Trophoblast cell (in vitro differentiated cells and primary cell): ENCODE results near the gene PALMD.

Source experiments
- DNase-seq, 2 donors: peaks; one replicate each; pipeline ENCODE4 v3.0.0-alpha.2; 2016
- H2AFZ ChIP-seq: 2 replicates; pipeline ENCODE4 v1.6.1; 2013; ENCODE audit warnings: low read length, moderate library complexity, mild to moderate bottlenecking; ENCODE audit not compliant: insufficient read depth, poor library complexity
- H2AK5ac ChIP-seq: 2 replicates; pipeline ENCODE4 v1.6.1; 2013; ENCODE audit warnings: mild to moderate bottlenecking, low read length
- H2BK120ac ChIP-seq: 2 replicates; pipeline ENCODE4 v1.6.1; 2013; ENCODE audit warnings: low read length, mild to moderate bottlenecking, moderate library complexity; ENCODE audit not compliant: insufficient read depth, poor library complexity
- H2BK12ac ChIP-seq: 2 replicates; pipeline ENCODE4 v1.6.1; 2013; ENCODE audit warnings: mild to moderate bottlenecking, low read length, moderate library complexity
- H2BK5ac ChIP-seq: 2 replicates; pipeline ENCODE4 v1.6.1; 2013; ENCODE audit warnings: low read length, low read depth, moderate library complexity, mild to moderate bottlenecking; ENCODE audit not compliant: poor library complexity
- H3K14ac ChIP-seq: 2 replicates; pipeline ENCODE4 v1.6.1; 2013; ENCODE audit warnings: mild to moderate bottlenecking, low read length
- H3K18ac ChIP-seq: 2 replicates; pipeline ENCODE4 v1.6.1; 2013; ENCODE audit warnings: mild to moderate bottlenecking, low read length
- H3K23ac ChIP-seq: 2 replicates; pipeline ENCODE4 v1.6.1; 2013; ENCODE audit warnings: low read length
- H3K27ac ChIP-seq: 2 replicates; pipeline ENCODE4 v1.5.1; 2013; ENCODE audit warnings: low read depth, mild to moderate bottlenecking, inconsistent platforms, low read length, moderate library complexity
- H3K27me3 ChIP-seq: 2 replicates; pipeline ENCODE4 v1.6.1; 2013; ENCODE audit warnings: inconsistent platforms, mild to moderate bottlenecking, low read length, moderate library complexity; ENCODE audit not compliant: insufficient read depth
- H3K36me3 ChIP-seq, 2 experiments: 1 replicate in 1 of 2; 2 replicates in 1 of 2; pipeline ENCODE4 v1.6.1; 2013; ENCODE audit warnings: low read length in 2 of 2, mild to moderate bottlenecking in 2 of 2, moderate library complexity in 1 of 2; ENCODE audit not compliant: insufficient read depth in 2 of 2, control insufficient read depth in 1 of 2
- H3K4ac ChIP-seq: 2 replicates; pipeline ENCODE4 v1.6.1; 2013; ENCODE audit warnings: low read depth, mild to moderate bottlenecking, low read length, moderate library complexity
- H3K4me1 ChIP-seq, 2 experiments: 1 replicate in 1 of 2; 2 replicates in 1 of 2; pipeline ENCODE4 v1.6.1; 2013; ENCODE audit warnings: low read length in 2 of 2, mild to moderate bottlenecking in 2 of 2, moderate library complexity in 1 of 2; ENCODE audit not compliant: insufficient read depth in 2 of 2, control insufficient read depth in 1 of 2
- H3K4me2 ChIP-seq: 2 replicates; pipeline ENCODE4 v1.6.1; 2013; ENCODE audit warnings: inconsistent platforms, mild to moderate bottlenecking, low read length, moderate library complexity
- H3K4me3 ChIP-seq: 2 replicates; pipeline ENCODE4 v1.5.1; 2013; ENCODE audit warnings: mild to moderate bottlenecking, low read depth, low read length, inconsistent platforms
- H3K79me1 ChIP-seq: one replicate; pipeline ENCODE4 v1.6.1; 2013; ENCODE audit warnings: low read length
- H3K79me2 ChIP-seq: 2 replicates; pipeline ENCODE4 v1.6.1; 2013; ENCODE audit warnings: low read length, mild to moderate bottlenecking; ENCODE audit not compliant: control insufficient read depth, insufficient read depth, poor library complexity
- H3K9ac ChIP-seq: 2 replicates; pipeline ENCODE4 v1.6.1; 2013; ENCODE audit warnings: mild to moderate bottlenecking, low read length
- H3K9me3 ChIP-seq: 2 replicates; pipeline ENCODE4 v1.6.1; 2013; ENCODE audit warnings: low read depth, mild to moderate bottlenecking, control low read depth, inconsistent platforms, low read length; ENCODE audit not compliant: insufficient read depth
- H4K12ac ChIP-seq: 2 replicates; pipeline ENCODE4 v1.6.1; 2013; ENCODE audit warnings: low read depth, mild to moderate bottlenecking, low read length, moderate library complexity
- H4K8ac ChIP-seq: 2 replicates; pipeline ENCODE4 v1.6.1; 2013; ENCODE audit warnings: low read depth, mild to moderate bottlenecking, low read length, moderate library complexity
- H4K91ac ChIP-seq: one replicate; pipeline ENCODE4 v1.6.1; 2013; ENCODE audit warnings: low read depth, mild to moderate bottlenecking, low read length, moderate library complexity
- WGBS: extraction: QIAGEN DNeasy Blood & Tissue Kit; methylation state at CpG from one replicate; pipeline ENCODE4 v1.1.7; 2013; ENCODE audit warnings: missing lambda C conversion rate; ENCODE audit not compliant: insufficient read length, insufficient coverage; ENCODE audit errors: extremely low coverage; 5-methylcytosine and 5-hydroxymethylcytosine counted together

Gene PALMD

DNA sequence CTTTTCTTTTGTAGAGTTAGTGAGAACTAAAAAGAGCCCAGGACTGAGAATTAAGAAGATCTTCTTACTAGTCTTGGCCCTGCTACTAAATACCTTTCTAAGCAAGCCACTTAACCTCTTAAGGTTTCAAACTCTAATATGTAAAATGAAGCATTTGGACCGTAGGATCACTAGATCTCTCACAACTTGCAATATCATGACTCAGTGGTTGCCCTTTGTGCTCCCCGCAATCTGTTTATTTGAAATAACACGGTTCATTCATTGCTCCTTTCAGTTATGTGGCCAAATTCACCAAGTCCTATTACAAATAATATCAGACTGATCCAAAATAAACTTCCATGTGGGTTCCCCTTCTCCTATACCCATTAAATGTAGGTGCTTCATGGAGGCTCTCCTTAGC is 10.8 kb downstream of the PALMD start:
- WGBS: no CpG with 5 or more reads among the region's 3 CpGs
- Histone ChIP-seq H3K23ac (no peak overlapping the region), H3K79me2 (no peaks in the 10 kb centered on the region), H2AK5ac (no peak overlapping the region), H4K91ac (no peak overlapping the region), H4K12ac (no peak overlapping the region), H3K14ac (no peak overlapping the region), H2BK12ac (no peak overlapping the region), H3K36me3 (no peaks in the 10 kb centered on the region), H2BK120ac (no peak overlapping the region), H2BK5ac (no peak overlapping the region), H3K4ac (no peak overlapping the region), H3K9ac (no peak overlapping the region), H3K4me2 (no peak overlapping the region), H3K4me1 (no peaks in the 10 kb centered on the region), H4K8ac (no peak overlapping the region), H3K4me3 (no peak overlapping the region), H3K27me3 (no peaks in the 10 kb centered on the region), H3K27ac (no peak overlapping the region), H3K9me3 (no peaks in the 10 kb centered on the region), H3K18ac (no peak overlapping the region), H2AFZ (no peak overlapping the region), H3K79me1 (no peaks in the 10 kb centered on the region)
- DNase-seq: no peak

DNA sequence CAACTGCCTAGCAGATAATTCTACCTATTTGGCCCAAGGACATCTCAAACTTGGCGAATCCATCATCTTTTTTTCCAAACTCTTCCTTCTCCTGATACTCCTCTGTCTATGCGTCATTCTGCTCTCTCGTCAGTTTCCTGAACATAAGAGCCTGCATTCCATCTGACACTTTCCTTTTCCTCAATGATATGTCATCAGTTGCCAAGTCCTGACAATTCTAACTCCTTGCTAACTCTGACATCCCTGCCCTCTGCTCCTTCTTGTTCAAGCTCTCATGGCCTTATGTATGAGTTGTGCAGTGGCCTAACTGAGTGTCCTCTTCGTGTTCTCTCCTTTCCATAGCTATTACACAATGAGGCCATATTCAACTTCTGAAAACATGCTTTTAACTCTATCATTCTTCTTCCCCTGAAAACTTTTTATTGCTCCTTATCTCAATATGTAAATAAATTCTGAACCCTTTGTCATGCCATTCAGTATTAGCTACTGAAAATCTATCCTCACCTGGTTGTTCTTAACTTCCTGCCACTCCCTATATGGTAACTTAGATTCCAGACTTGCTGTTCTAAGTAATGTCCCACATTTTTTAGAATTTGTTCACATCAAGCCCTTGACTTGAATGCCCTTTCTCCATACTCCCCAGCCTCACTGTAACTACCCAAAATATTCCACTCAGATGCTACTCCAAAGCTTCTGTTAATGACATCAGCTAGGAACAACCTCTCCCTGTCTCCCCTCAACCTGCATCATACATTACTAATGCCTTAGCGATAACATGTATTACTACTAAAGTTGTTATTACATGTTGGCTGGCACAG is 11.5 kb downstream of the PALMD start:
- no CpG with 5 or more reads among the region's 5 CpGs for WGBS

DNA sequence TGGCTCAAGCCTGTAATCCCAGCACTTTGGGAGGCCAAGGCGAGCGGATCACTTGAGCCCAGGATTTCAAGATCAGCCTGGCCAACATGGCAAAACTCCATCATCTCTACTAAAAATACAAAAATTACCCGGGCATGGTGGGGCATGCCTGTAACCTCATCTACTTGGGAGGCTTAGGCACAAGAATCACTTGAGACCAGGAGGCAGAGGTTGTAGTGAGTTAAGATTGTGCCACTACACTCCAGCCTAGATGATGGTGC is 12.0 kb downstream of the PALMD start:
- Histone ChIP-seq H4K8ac (no peak overlapping the region), H3K4ac (no peak overlapping the region), H3K4me1 (no peaks in the 10 kb centered on the region), H3K9ac (no peak overlapping the region), H3K18ac (no peak overlapping the region), H3K36me3 (no peaks in the 10 kb centered on the region), H3K27me3 (no peaks in the 10 kb centered on the region), H3K23ac (no peak overlapping the region), H4K91ac (no peak overlapping the region), H2BK5ac (no peak overlapping the region), H3K4me3 (no peak overlapping the region), H2AFZ (no peak overlapping the region), H2BK12ac (no peak overlapping the region), H4K12ac (no peak overlapping the region), H3K79me1 (no peaks in the 10 kb centered on the region), H2BK120ac (no peak overlapping the region), H3K9me3 (no peaks in the 10 kb centered on the region), H3K4me2 (no peak overlapping the region), H3K79me2 (no peaks in the 10 kb centered on the region), H3K27ac (no peak overlapping the region), H2AK5ac (no peak overlapping the region), H3K14ac (no peak overlapping the region)
- WGBS: no CpG with 5 or more reads among the region's 3 CpGs
- DNase-seq: no peak

More for the DNA sequence above, 11.5 kb downstream of the PALMD start:
- Histone ChIP-seq H3K9me3 (no peaks in the 10 kb centered on the region), H3K27me3 (no peaks in the 10 kb centered on the region), H3K79me2 (no peaks in the 10 kb centered on the region), H2BK12ac (no peak overlapping the region), H3K23ac (no peak overlapping the region), H2BK5ac (no peak overlapping the region), H4K8ac (no peak overlapping the region), H2BK120ac (no peak overlapping the region), H2AFZ (no peak overlapping the region), H4K12ac (no peak overlapping the region), H3K4me1 (no peaks in the 10 kb centered on the region), H4K91ac (no peak overlapping the region), H3K18ac (no peak overlapping the region), H3K4me2 (no peak overlapping the region), H3K14ac (no peak overlapping the region), H3K36me3 (no peaks in the 10 kb centered on the region), H3K4ac (no peak overlapping the region), H2AK5ac (no peak overlapping the region), H3K27ac (no peak overlapping the region), H3K9ac (no peak overlapping the region), H3K79me1 (no peaks in the 10 kb centered on the region), H3K4me3 (no peak overlapping the region)
- DNase-seq: no peak

DNA sequence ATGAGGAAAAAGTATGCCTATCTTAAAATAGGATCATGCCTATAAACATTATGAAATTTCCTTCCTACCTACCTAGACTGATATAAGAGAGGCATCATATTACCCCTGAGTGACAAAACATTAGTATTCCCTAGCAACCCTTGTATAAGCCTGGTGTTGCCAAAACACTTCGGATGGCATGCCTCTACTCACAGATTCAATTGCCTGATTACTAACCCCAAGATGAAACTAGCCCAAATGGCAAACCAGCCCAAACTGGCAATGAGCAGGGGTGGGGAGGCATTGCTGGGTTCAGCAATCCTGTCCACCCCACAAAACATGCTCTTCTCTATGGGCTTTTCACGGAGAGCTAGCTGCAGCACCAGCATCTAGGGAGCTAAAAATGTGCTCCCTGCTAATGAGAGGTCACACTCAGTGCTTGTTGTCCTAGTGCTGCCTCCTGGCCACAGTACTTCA is 13.9 kb downstream of the PALMD start:
- Histone ChIP-seq H3K4me1 (no peaks in the 10 kb centered on the region), H4K12ac (no peak overlapping the region), H3K9me3 (no peaks in the 10 kb centered on the region)

More for the DNA sequence above, 13.9 kb downstream of the PALMD start:
- H3K27me3 ChIP-seq: no peaks in the 10 kb centered on the region
- H3K23ac ChIP-seq: no peak overlapping the region
- no CpG with 5 or more reads among the region's 2 CpGs for WGBS
- no peak overlapping the region for H2BK12ac ChIP-seq
- no peak overlapping the region for H3K4me3 ChIP-seq
- H3K4me2 ChIP-seq: no peak overlapping the region
- no peaks in the 10 kb centered on the region for H3K79me1 ChIP-seq
- H2BK5ac ChIP-seq: no peak overlapping the region
- H2BK120ac ChIP-seq: no peak overlapping the region
- no peaks in the 10 kb centered on the region for H3K36me3 ChIP-seq
- no peak overlapping the region for H3K9ac ChIP-seq
- H2AFZ ChIP-seq: peak overlapping the region; percentile 9
- no peak overlapping the region for H3K18ac ChIP-seq
- no peak overlapping the region for H3K27ac ChIP-seq
- DNase-seq: peak in 1 of 2 donors; percentile 17
- H3K4ac ChIP-seq: no peak overlapping the region
- H3K14ac ChIP-seq: no peak overlapping the region
- no peak overlapping the region for H4K8ac ChIP-seq
- H2AK5ac ChIP-seq: no peak overlapping the region
- no peak overlapping the region for H4K91ac ChIP-seq
- no peaks in the 10 kb centered on the region for H3K79me2 ChIP-seq
